ENCODE data around the gene NGB. TPM values are rescaled to one million over a fixed set of nuclear protein-coding genes. Genes with fewer than 3 reads are reported as not detected.

NGB gene
- not detected in 2 replicates for total RNA-seq

GRCh38 chr14:77271113-77271710 is at the start of gene NGB:
Gene NGB (minus strand): TSS chr14:77271206. CDS start chr14:77270937, 269 bp downstream.

GRCh38 chr14:77320238-77320935 is 49.4 kb upstream of the NGB start, which contains the start of gene POMT2:
Gene POMT2 (minus strand): TSS chr14:77320883. CDS start chr14:77320681, 202 bp downstream.

Other genes starting within 250 kb of the NGB start
- gene IRF2BPL, start 242.5 kb downstream of the NGB start, total RNA-seq = 22.4 and 35.1 TPM in 2 replicates
- gene CIPC, start 172.9 kb downstream of the NGB start, total RNA-seq = 11.4 and 12.1 TPM in 2 replicates
- not detected in 2 replicates for gene ZDHHC22, start 129.4 kb downstream of the NGB start, total RNA-seq
- 0.26 TPM in 1 of 2 replicates, not detected in the other for gene TMEM63C, start 89.4 kb downstream of the NGB start, total RNA-seq
- 8.9 and 10.6 TPM in 2 replicates for gene POMT2, start 49.7 kb upstream of the NGB start, total RNA-seq
- gene GSTZ1, start 49.8 kb upstream of the NGB start, total RNA-seq = 26.4 and 29.8 TPM in 2 replicates
- 8.3 and 9.9 TPM in 2 replicates for gene TMED8, start 105.9 kb upstream of the NGB start, total RNA-seq
- 2.0 and 2.8 TPM in 2 replicates for gene SAMD15, start 106.2 kb upstream of the NGB start, total RNA-seq
- gene NOXRED1, start 152.3 kb upstream of the NGB start, total RNA-seq = 0.12 and 0.13 TPM in 2 replicates
- gene VIPAS39, start 186.4 kb upstream of the NGB start, total RNA-seq = 24.2 and 27.5 TPM in 2 replicates
- 103 and 133 TPM in 2 replicates for gene AHSA1, start 186.9 kb upstream of the NGB start, total RNA-seq
- 0.06 TPM in 1 of 2 replicates, not detected in the other for gene ISM2, start 227.6 kb upstream of the NGB start, total RNA-seq